ENCODE results near the gene CRYBG1.

DNA sequence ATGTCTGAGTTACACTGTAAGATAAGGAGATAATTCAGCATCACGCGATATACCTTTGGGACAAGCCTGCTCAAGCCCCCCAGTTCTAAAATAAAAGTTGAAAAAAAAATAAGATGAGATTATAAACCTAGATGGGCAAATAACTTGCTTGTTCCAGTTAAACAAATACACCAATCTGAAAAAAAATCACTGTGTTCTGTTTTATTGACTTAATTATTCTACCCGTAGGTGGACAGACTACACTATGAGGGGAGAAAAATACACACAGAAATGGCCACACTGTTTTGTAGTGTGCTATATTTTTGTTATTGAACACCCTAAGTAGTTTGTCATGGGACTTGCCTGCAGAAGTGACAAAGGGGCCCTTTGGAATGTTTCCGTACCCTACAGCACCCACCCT, 70.9 kb downstream of the CRYBG1 start:
- TF ChIP-seq, protein P1, sequence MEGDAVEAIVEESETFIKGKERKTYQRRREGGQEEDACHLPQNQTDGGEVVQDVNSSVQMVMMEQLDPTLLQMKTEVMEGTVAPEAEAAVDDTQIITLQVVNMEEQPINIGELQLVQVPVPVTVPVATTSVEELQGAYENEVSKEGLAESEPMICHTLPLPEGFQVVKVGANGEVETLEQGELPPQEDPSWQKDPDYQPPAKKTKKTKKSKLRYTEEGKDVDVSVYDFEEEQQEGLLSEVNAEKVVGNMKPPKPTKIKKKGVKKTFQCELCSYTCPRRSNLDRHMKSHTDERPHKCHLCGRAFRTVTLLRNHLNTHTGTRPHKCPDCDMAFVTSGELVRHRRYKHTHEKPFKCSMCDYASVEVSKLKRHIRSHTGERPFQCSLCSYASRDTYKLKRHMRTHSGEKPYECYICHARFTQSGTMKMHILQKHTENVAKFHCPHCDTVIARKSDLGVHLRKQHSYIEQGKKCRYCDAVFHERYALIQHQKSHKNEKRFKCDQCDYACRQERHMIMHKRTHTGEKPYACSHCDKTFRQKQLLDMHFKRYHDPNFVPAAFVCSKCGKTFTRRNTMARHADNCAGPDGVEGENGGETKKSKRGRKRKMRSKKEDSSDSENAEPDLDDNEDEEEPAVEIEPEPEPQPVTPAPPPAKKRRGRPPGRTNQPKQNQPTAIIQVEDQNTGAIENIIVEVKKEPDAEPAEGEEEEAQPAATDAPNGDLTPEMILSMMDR (conservative IDR thresholded peaks at IDR 0.05; ENCODE audit: low read depth, low read length), result no peak
- TF ChIP-seq EZH2 (IDR thresholded peaks at IDR 0.05; ENCODE audit: borderline replicate concordance, low read depth, low read length, poor library complexity, severe bottlenecking), result no peak

Data from A673 (cell line).